Parietal lobe (tissue), 2 donors: ENCODE measurements around the gene OVAAL. TPM values are rescaled to one million over a fixed set of nuclear protein-coding genes. Genes with fewer than 3 reads are reported as not detected.

Experiments used
- small RNA-seq: library from RNA; depleted of rRNA; stranded (forward); fragments of <200 nt; gene quantifications from one replicate; pipeline ENCODE3, GENCODE V24; 2014; ENCODE audit warnings: low replicate concordance
- total RNA-seq: library from RNA; depleted of rRNA; stranded (reverse); fragments of >200 nt; gene quantifications from one replicate; pipeline ENCODE4 v1.2.3, GENCODE V29; 2014

The OVAAL gene
- total RNA-seq = not detected

GRCh38 chr1:180558664-180559063, at the start of gene OVAAL:
Gene OVAAL (plus strand): TSS chr1:180558964.

Small RNA genes within 50 kb of the gene (small RNA-seq; reads per million reads assigned to genes)
- not detected for gene RF00019

Other genes with a start within 250 kb of the OVAAL start
- gene ACBD6, start 56.4 kb upstream of the OVAAL start, total RNA-seq = 99.2 TPM
- gene XPR1, start 73.1 kb downstream of the OVAAL start, total RNA-seq = 294 TPM